ENCODE results near the gene NLGN2.
A peak's percentile ranks its signal among the peaks of the same experiment; 100 is the strongest.

DNA sequence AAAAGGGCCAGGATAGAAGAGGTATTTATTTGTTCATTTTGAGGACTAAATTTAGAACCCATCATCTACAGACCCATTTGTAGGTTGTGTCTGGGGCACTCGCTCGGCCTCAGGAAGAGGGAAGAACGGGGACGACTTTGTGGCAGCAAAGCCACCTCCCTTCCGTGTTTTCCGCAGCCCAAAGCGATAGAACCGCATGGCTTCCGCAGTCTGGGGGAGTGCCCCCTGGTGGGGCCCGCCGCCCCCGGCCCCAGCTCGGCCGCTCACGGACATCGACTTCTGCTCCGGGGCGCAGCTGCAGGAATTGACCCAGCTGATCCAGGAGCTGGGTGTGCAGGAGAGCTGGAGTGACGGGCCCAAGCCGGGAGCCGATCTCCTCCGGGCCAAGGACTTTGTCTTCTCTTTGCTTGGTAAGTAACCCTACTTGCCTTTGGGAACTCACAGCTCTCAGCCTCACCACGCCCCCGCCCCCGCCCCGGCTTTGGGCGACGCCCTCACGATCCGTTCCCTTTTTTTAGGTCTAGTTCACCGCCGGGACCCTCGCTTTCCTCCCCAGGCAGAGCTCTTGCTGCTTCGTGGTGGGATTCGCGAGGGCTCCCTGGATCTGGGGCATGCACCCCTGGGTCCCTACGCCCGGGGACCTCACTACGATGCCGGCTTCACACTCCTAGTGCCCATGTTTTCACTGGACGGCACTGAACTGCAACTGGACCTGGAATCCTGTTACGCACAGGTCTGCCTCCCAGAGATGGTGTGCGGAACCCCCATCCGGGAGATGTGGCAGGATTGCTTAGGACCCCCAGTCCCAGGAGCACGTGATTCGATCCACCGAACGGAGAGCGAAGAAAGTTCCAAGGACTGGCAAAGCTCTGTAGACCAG is 28.3 kb downstream of the NLGN2 start:
- TF ChIP-seq POLR2A (IDR thresholded peaks at IDR 0.05) = peak in 1 of 2 donors; percentile 0
- TF ChIP-seq, protein P1, sequence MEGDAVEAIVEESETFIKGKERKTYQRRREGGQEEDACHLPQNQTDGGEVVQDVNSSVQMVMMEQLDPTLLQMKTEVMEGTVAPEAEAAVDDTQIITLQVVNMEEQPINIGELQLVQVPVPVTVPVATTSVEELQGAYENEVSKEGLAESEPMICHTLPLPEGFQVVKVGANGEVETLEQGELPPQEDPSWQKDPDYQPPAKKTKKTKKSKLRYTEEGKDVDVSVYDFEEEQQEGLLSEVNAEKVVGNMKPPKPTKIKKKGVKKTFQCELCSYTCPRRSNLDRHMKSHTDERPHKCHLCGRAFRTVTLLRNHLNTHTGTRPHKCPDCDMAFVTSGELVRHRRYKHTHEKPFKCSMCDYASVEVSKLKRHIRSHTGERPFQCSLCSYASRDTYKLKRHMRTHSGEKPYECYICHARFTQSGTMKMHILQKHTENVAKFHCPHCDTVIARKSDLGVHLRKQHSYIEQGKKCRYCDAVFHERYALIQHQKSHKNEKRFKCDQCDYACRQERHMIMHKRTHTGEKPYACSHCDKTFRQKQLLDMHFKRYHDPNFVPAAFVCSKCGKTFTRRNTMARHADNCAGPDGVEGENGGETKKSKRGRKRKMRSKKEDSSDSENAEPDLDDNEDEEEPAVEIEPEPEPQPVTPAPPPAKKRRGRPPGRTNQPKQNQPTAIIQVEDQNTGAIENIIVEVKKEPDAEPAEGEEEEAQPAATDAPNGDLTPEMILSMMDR (IDR thresholded peaks at IDR 0.05) = peak in 1 of 6 experiments; percentile 16
